Adrenal gland (tissue), 12 donors: ENCODE data around the gene PPP2R3C. TPM values are rescaled to one million over a fixed set of nuclear protein-coding genes. Genes with fewer than 3 reads are reported as not detected.

Experiments
- DNase-seq, 7 donors: peaks; one replicate each; pipeline ENCODE4 v3.0.0-alpha.2; 2019 to 2020
- H3K27ac ChIP-seq, 5 donors: fragments of 200-600 bp; sonication (generic) in 4 of 5; 1 replicate in 3 of 5; 2 replicates in 2 of 5; pipeline versions ENCODE4 v1.5.1 to v1.8.0; 2016 to 2020; ENCODE audit warnings: mild to moderate bottlenecking in 1 of 5
- H3K27me3 ChIP-seq: fragments of 200-600 bp; 2 replicates; pipeline ENCODE4 v1.8.0; 2021
- H3K36me3 ChIP-seq, 2 donors: fragments of 200-600 bp; replicated peaks in 1 of 2; 1 replicate in 1 of 2; 2 replicates in 1 of 2; pipeline versions ENCODE4 v1.5.1 to v1.8.0; 2018 to 2022
- H3K4me1 ChIP-seq, 2 donors: fragments of 200-600 bp; replicated peaks in 1 of 2; 1 replicate in 1 of 2; 2 replicates in 1 of 2; pipeline versions ENCODE4 v1.5.1 to v1.8.0; 2018 to 2021
- H3K4me3 ChIP-seq, 4 donors: fragments of 200-600 bp; sonication (generic) in 3 of 4; one replicate each; pipeline ENCODE4 v1.5.1; 2016 to 2018
- H3K9me3 ChIP-seq, 3 donors: fragments of 200-600 bp; sonication (generic) in 1 of 3; replicated peaks in 1 of 3; 1 replicate in 2 of 3; 2 replicates in 1 of 3; pipeline versions ENCODE4 v1.5.1 to v1.8.0; 2016 to 2021
- POLR2A ChIP-seq, 2 donors: fragments of 450-650 bp; IDR thresholded peaks; one replicate each; pipeline ENCODE4 v1.6.1; 2017; ENCODE audit warnings: antibody characterized with exemption in 2 of 2, mild to moderate bottlenecking in 2 of 2, moderate library complexity in 1 of 2
- WGBS, 4 donors: extraction: QIAGEN DNeasy Blood & Tissue Kit in 2 of 4; methylation state at CpG; one replicate each; pipeline versions ENCODE4 v1.1.5 to v1.1.7; 2013 to 2017; 5-methylcytosine and 5-hydroxymethylcytosine counted together
- intact Hi-C, 2 donors: fragments of 100-400 bp; cut with DNase I; formaldehyde crosslinking; loops; one replicate each; pipeline versions ENCODE4 v1.14.1 to v1.15.0; 2022 to 2023
- polyA plus RNA-seq, 3 donors: library from polyadenylated mRNA; stranded (reverse); fragments of 200-250 nt in 2 of 3; fragments of 350-450 nt in 1 of 3; fragmentation: Illumina TruSeq in 1 of 3; extraction: RNeasy Lipid Tissue Mini Kit (QIAGEN cat#74804) in 1 of 3; gene quantifications; one replicate each; pipeline ENCODE4 v1.2.3, GENCODE V29; 2013 to 2014
- total RNA-seq, 9 donors: library from RNA; depleted of rRNA in 4 of 9; stranded (reverse); fragments of >200 nt in 4 of 9; fragments of 120-200 nt in 1 of 9; fragmentation: NEBNext Ultra II Directional in 1 of 9; extraction: Animal tissue kit (Norgen Biotek cat#: 25700) in 1 of 9; gene quantifications; one replicate each; pipeline versions ENCODE4 v1.1.0 to v1.2.4, GENCODE V29; 2013 to 2023
- TF ChIP-seq, protein P1 (sequence below), 6 experiments: fragments of 450-650 bp in 4 of 6; fragments of 200-600 bp in 2 of 6; sonication (generic) in 1 of 6; IDR thresholded peaks; 1 replicate in 5 of 6; 2 replicates in 1 of 6; pipeline versions ENCODE4 v1.5.1 to v1.8.0; 2016 to 2021; ENCODE audit warnings: antibody characterized with exemption in 6 of 6, mild to moderate bottlenecking in 2 of 6, moderate library complexity in 1 of 6
- donor health status: healthy with polysubstance abuse.
- donor health status: Bipolar disorder and iron deficiency.
- donor health status: DM: yes; HTN: yes; CAD: no.
- donor health status: DM: no; HTN: no; CAD: no.
- donor health status: DM: no; HTN: no; CAD: no.
- donor health status: DM: yes; HTN: yes; CAD: no.

The PPP2R3C gene
- total and polyA plus RNA-seq, 12 donors = 14.4 to 70.5 (median 31.5) TPM

DNA sequence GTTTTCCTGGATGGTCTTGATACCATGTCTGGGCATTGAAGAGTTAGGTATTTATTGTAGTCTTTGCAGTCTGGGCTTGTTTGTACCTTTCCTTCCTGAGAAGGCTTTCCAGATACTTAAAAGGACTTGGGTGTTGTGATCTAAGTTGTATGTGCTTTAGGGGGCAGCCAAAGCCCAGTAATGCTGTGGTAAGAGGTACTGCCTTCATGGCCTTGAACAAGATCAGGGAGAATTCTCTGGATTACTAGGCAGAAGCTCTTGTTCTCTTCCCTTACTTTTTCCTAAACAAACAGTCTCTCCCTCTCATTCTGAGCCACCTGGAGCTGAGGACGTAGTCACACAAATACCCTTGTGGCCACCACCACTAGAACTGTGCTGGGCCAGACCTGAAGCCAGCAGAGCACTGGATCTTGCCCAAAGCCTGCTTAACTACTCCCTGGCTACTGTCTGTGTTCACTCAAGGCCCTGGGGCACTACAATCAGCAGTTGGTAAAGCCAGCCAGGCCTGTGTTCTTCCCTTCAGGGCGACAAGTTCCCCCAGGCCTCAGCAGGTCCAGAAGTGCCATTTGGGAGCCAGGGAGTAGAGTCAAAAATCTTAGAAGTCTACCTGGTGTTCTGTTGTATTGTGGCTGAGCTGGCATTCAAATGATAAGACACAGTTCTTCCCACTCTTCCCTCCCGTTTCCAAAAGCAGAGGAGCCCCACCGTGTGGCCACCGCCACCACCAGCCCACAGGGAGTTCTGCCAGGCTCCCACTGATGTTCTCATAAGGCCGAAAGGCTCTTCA lies 11.9 kb upstream of the PPP2R3C start:
- Histone ChIP-seq H3K9me3 (no peaks in the 10 kb centered on the region), H3K4me1 (no peaks in the 10 kb centered on the region), H3K27ac (no peak overlapping the region), H3K4me3 (no peak overlapping the region), H3K27me3 (no peaks in the 10 kb centered on the region), H3K36me3 (peaks cover 0 to 3% of the 10 kb centered on the region in 2 donors)
- 76 to 89% (median 80%) methylated on average over 6 of the region's 6 CpGs for WGBS, 4 donors
- no peak for DNase-seq
- intact Hi-C loops = no loop called here
- TF ChIP-seq, protein P1, sequence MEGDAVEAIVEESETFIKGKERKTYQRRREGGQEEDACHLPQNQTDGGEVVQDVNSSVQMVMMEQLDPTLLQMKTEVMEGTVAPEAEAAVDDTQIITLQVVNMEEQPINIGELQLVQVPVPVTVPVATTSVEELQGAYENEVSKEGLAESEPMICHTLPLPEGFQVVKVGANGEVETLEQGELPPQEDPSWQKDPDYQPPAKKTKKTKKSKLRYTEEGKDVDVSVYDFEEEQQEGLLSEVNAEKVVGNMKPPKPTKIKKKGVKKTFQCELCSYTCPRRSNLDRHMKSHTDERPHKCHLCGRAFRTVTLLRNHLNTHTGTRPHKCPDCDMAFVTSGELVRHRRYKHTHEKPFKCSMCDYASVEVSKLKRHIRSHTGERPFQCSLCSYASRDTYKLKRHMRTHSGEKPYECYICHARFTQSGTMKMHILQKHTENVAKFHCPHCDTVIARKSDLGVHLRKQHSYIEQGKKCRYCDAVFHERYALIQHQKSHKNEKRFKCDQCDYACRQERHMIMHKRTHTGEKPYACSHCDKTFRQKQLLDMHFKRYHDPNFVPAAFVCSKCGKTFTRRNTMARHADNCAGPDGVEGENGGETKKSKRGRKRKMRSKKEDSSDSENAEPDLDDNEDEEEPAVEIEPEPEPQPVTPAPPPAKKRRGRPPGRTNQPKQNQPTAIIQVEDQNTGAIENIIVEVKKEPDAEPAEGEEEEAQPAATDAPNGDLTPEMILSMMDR (IDR thresholded peaks at IDR 0.05) = no peak
- TF ChIP-seq POLR2A (IDR thresholded peaks at IDR 0.05) = no peak

DNA sequence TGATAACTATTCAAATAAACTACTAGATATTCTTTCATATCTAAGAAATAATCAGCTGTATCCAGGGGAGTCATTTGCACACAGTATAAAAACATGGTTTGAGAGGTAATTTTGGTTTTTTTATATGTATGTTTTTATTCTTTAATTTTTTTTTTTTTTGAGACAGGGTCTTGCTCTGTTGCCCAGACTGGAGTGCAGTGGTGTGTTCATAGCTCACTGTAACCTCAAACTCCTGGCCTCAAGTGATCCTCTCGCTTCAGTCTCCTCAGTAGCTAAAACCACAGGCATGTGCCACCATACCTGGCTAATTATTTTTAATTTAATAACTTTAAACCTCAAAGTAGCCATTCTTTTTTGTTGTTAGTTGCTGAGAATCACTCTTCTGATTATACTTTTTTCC lies 2.3 kb upstream of the PPP2R3C start:
- no peak overlapping the region for H3K27ac ChIP-seq
- no peak for DNase-seq
- no peaks in the 10 kb centered on the region for H3K27me3 ChIP-seq
- H3K9me3 ChIP-seq = no peaks in the 10 kb centered on the region
- intact Hi-C loops = no loop called here
- TF ChIP-seq, protein P1 (IDR thresholded peaks at IDR 0.05) = no peak
- TF ChIP-seq POLR2A (IDR thresholded peaks at IDR 0.05) = no peak
- peaks cover 0 to 15% of the 10 kb centered on the region in 2 donors for H3K4me1 ChIP-seq
- H3K36me3 ChIP-seq = peaks cover 0 to 3% of the 10 kb centered on the region in 2 donors
- WGBS, 4 donors = 90 to 98% (median 96%) methylated on average over 1 of the region's 1 CpG
- no peak overlapping the region for H3K4me3 ChIP-seq

DNA sequence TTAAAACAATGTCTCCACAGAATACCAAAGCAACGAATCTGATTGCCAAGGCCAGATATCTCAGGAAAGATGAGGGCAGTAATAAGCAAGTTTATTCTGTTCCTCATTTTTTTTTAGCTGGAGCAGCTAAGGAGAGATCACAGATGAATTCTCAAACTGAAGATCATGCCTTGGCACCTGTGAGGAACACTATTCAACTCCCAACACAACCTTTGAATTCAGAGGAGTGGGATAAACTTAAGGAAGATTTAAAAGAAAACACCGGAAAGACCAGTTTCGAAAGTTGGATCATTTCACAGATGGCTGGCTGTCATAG lies 1.6 kb upstream of the PPP2R3C start:
- no peak for DNase-seq
- Histone ChIP-seq H3K4me1 (peaks cover 0 to 15% of the 10 kb centered on the region in 2 donors), H3K36me3 (peaks cover 0 to 3% of the 10 kb centered on the region in 2 donors), H3K27ac (peak overlapping the region in 4 of 5 donors; percentile 10 to 96 (median 92)), H3K4me3 (peak overlapping the region in 1 of 4 donors; percentile 69), H3K27me3 (no peaks in the 10 kb centered on the region), H3K9me3 (no peaks in the 10 kb centered on the region)
- 48 to 57% (median 50%) methylated on average over 3 of the region's 3 CpGs for WGBS, 4 donors
- intact Hi-C loops = no loop called here
- TF ChIP-seq, protein P1 (IDR thresholded peaks at IDR 0.05) = no peak
- TF ChIP-seq POLR2A (IDR thresholded peaks at IDR 0.05) = no peak

DNA sequence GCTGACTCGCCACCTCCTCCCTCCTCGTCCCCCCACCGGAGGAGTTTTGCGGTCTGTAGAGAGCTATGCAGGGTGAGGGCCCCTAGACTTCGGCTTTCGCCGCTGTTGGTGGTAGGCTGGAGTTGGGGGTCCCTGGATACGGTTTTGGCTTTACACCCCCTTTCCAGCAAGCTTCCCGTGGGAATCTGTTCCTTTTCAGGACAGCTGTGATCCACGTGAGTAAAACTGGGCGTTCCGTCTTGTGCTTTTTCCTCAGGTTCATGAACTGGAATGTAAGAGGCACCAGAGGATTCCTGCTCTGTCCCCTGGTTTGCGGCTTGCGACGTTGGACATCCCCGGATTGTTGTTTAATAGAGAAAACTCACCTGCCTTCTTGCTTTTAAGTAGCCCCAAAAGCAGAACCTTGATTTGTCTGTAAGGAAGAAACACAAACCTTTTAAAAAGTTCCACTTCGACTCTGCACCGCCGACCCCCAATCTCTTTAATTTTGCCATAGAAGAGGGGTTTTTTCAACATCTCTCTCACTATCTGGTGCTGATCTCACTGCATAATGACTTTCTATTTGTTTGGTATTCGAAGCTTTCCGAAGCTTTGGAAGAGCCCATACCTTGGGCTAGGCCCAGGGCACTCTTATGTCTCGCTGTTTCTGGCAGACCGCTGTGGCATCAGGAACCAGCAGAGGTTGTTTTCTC lies 1.1 kb upstream of the PPP2R3C start:
- peaks cover 0 to 3% of the 10 kb centered on the region in 2 donors for H3K36me3 ChIP-seq

More for the DNA sequence above, 1.1 kb upstream of the PPP2R3C start:
- no peaks in the 10 kb centered on the region for H3K27me3 ChIP-seq
- peaks cover 0 to 15% of the 10 kb centered on the region in 2 donors for H3K4me1 ChIP-seq
- WGBS, 4 donors = 5 to 8% (median 7%) methylated on average over 23 of the region's 23 CpGs
- peak overlapping the region; percentile 92 to 97 (median 92) for H3K27ac ChIP-seq
- H3K9me3 ChIP-seq = no peaks in the 10 kb centered on the region
- no peak for TF ChIP-seq POLR2A (IDR thresholded peaks at IDR 0.05)
- TF ChIP-seq, protein P1 (IDR thresholded peaks at IDR 0.05) = no peak
- intact Hi-C loops = no loop called here
- peak in 3 of 7 donors; percentile 49 to 70 (median 52) for DNase-seq
- peak overlapping the region; percentile 31 to 80 (median 69) for H3K4me3 ChIP-seq
